H9 (cell line): ENCODE measurements around the gene MEN1. TPM values are rescaled to one million over a fixed set of nuclear protein-coding genes. Genes with fewer than 3 reads are reported as not detected.

Source experiments
- DNase-seq: peaks from one replicate; pipeline ENCODE4 v3.0.0-alpha.2; 2017
- H2AFZ ChIP-seq: one replicate; pipeline ENCODE4 v1.6.1; 2013; ENCODE audit warnings: mild to moderate bottlenecking, low read length, control low read depth, moderate library complexity
- H2AK5ac ChIP-seq: 2 replicates; pipeline ENCODE4 v1.6.1; 2013; ENCODE audit warnings: low read length, control low read depth, mixed read lengths; ENCODE audit not compliant: insufficient read length
- H2BK120ac ChIP-seq: one replicate; pipeline ENCODE4 v1.6.1; 2013; ENCODE audit warnings: low read depth, mild to moderate bottlenecking, low read length, control low read depth, inconsistent platforms; ENCODE audit not compliant: poor library complexity, severe bottlenecking
- H2BK12ac ChIP-seq: 2 replicates; pipeline ENCODE4 v1.6.1; 2013; ENCODE audit warnings: low read length, control low read depth, mixed read lengths, low read depth; ENCODE audit not compliant: insufficient read length
- H2BK15ac ChIP-seq: 2 replicates; pipeline ENCODE4 v1.6.1; 2013; ENCODE audit warnings: low read depth, low read length, control low read depth
- H2BK20ac ChIP-seq: one replicate; pipeline ENCODE4 v1.6.1; 2013; ENCODE audit warnings: low read depth, mild to moderate bottlenecking, low read length, control low read depth, inconsistent platforms; ENCODE audit not compliant: poor library complexity, severe bottlenecking
- H2BK5ac ChIP-seq: 2 replicates; pipeline ENCODE4 v1.6.1; 2013; ENCODE audit warnings: low read length, control low read depth, mixed read lengths; ENCODE audit not compliant: insufficient read length
- H3K14ac ChIP-seq: 2 replicates; pipeline ENCODE4 v1.6.1; 2013; ENCODE audit warnings: low read length, control low read depth; ENCODE audit not compliant: insufficient read depth
- H3K18ac ChIP-seq: 2 replicates; pipeline ENCODE4 v1.6.1; 2013; ENCODE audit warnings: low read depth, mild to moderate bottlenecking, mixed read lengths, low read length, control low read depth; ENCODE audit not compliant: insufficient read length
- H3K23ac ChIP-seq: 2 replicates; pipeline ENCODE4 v1.6.1; 2013; ENCODE audit warnings: low read length, control low read depth, mixed read lengths, low read depth; ENCODE audit not compliant: insufficient read length
- H3K23me2 ChIP-seq: 2 replicates; pipeline ENCODE4 v1.6.1; 2013; ENCODE audit warnings: low read depth, mild to moderate bottlenecking, mixed read lengths, low read length, control low read depth; ENCODE audit not compliant: insufficient read length, poor library complexity, severe bottlenecking
- H3K27ac ChIP-seq: 2 replicates; pipeline ENCODE4 v1.5.1; 2013; ENCODE audit warnings: low read length, control low read depth, mixed read lengths, low read depth; ENCODE audit not compliant: insufficient read length
- H3K27me3 ChIP-seq: 2 replicates; pipeline ENCODE4 v1.6.1; 2013; ENCODE audit warnings: low read length, control low read depth, inconsistent platforms; ENCODE audit not compliant: insufficient read depth
- H3K4ac ChIP-seq: 2 replicates; pipeline ENCODE4 v1.6.1; 2013; ENCODE audit warnings: low read depth, mild to moderate bottlenecking, control low read depth, inconsistent platforms, low read length, moderate library complexity
- H3K4me1 ChIP-seq: 2 replicates; pipeline ENCODE4 v1.6.1; 2013; ENCODE audit warnings: low read length, control low read depth, inconsistent platforms; ENCODE audit not compliant: insufficient read depth
- H3K4me2 ChIP-seq: 2 replicates; pipeline ENCODE4 v1.6.1; 2013; ENCODE audit warnings: low read length, control low read depth, mixed read lengths; ENCODE audit not compliant: insufficient read length, insufficient read depth
- H3K56ac ChIP-seq: 2 replicates; pipeline ENCODE4 v1.6.1; 2013; ENCODE audit warnings: low read depth, mild to moderate bottlenecking, mixed read lengths, low read length, control low read depth; ENCODE audit not compliant: insufficient read length
- H3K79me1 ChIP-seq: 2 replicates; pipeline ENCODE4 v1.6.1; 2013; ENCODE audit warnings: low read depth, mild to moderate bottlenecking, moderate library complexity, low read length, control low read depth, inconsistent platforms; ENCODE audit not compliant: insufficient read depth, poor library complexity, severe bottlenecking
- H3K79me2 ChIP-seq: 2 replicates; pipeline ENCODE4 v1.6.1; 2013; ENCODE audit warnings: low read length, control low read depth, inconsistent platforms; ENCODE audit not compliant: insufficient read depth
- H3K9ac ChIP-seq: 2 replicates; pipeline ENCODE4 v1.6.1; 2013; ENCODE audit warnings: low read length, control low read depth, mixed read lengths; ENCODE audit not compliant: insufficient read length; ENCODE audit errors: extremely low read depth
- H3K9me3 ChIP-seq: one replicate; pipeline ENCODE4 v1.6.1; 2013; ENCODE audit warnings: low read depth, low read length, inconsistent platforms; ENCODE audit not compliant: control insufficient read depth
- H3T11ph ChIP-seq: one replicate; pipeline ENCODE4 v1.6.1; 2013; ENCODE audit warnings: mild to moderate bottlenecking, low read length, control low read depth, inconsistent platforms
- H4K20me1 ChIP-seq: one replicate; pipeline ENCODE4 v1.6.1; 2013; ENCODE audit not compliant: control insufficient read depth, insufficient read length, insufficient read depth
- H4K5ac ChIP-seq: 2 replicates; pipeline ENCODE4 v1.6.1; 2013; ENCODE audit warnings: low read depth, mild to moderate bottlenecking, mixed read lengths, low read length, control low read depth; ENCODE audit not compliant: insufficient read length
- H4K8ac ChIP-seq: replicated peaks from 2 replicates; pipeline ENCODE4 v1.6.1; 2013; ENCODE audit warnings: low read length, control low read depth, mixed read lengths, low read depth; ENCODE audit not compliant: insufficient read length
- H4K91ac ChIP-seq: 2 replicates; pipeline ENCODE4 v1.6.1; 2013; ENCODE audit warnings: low read depth, mild to moderate bottlenecking, moderate library complexity, mixed read lengths, low read length, control low read depth; ENCODE audit not compliant: insufficient read length
- H3K27ac Mint-ChIP-seq, 3 experiments: 2 replicates in 2 of 3; 3 replicates in 1 of 3; pipeline ENCODE4 v1.8.0; 2020 to 2021; ENCODE audit warnings: mixed read lengths in 3 of 3, mild to moderate bottlenecking in 1 of 3, moderate library complexity in 1 of 3
- H3K27me3 Mint-ChIP-seq: 2 replicates; pipeline ENCODE4 v1.8.0; 2021; ENCODE audit warnings: low read depth, mild to moderate bottlenecking, moderate library complexity, mixed read lengths
- H3K36me3 Mint-ChIP-seq, 3 experiments: 2 replicates in 2 of 3; 3 replicates in 1 of 3; pipeline ENCODE4 v1.8.0; 2020 to 2021; ENCODE audit warnings: low read depth in 3 of 3, mixed read lengths in 3 of 3; ENCODE audit not compliant: insufficient read depth in 1 of 3
- H3K4me1 Mint-ChIP-seq, 2 experiments: 2 replicates each; pipeline ENCODE4 v1.8.0; 2020; ENCODE audit warnings: mixed read lengths in 2 of 2
- H3K4me3 Mint-ChIP-seq, 2 experiments: 2 replicates in 1 of 2; 3 replicates in 1 of 2; pipeline ENCODE4 v1.8.0; 2020 to 2021; ENCODE audit warnings: mild to moderate bottlenecking in 2 of 2, mixed read lengths in 2 of 2, moderate library complexity in 1 of 2
- H3K9me3 Mint-ChIP-seq, 2 experiments: 2 replicates in 1 of 2; 3 replicates in 1 of 2; pipeline ENCODE4 v1.8.0; 2020; ENCODE audit warnings: mild to moderate bottlenecking in 2 of 2, mixed read lengths in 2 of 2, moderate library complexity in 1 of 2
- CTCF ChIP-seq: fragments of 200-600 bp; sonication (generic); conservative IDR thresholded peaks from 3 replicates; pipeline ENCODE4 v1.8.0; 2021; ENCODE audit warnings: antibody characterized with exemption, mild to moderate bottlenecking
- WGBS: extraction: QIAGEN DNeasy Blood & Tissue Kit; methylation state at CpG from one replicate; pipeline ENCODE4 v1.1.7; 2013; ENCODE audit warnings: missing lambda C conversion rate, low lambda C conversion rate, mixed read lengths; ENCODE audit not compliant: insufficient read length; ENCODE audit errors: extremely low coverage; 5-methylcytosine and 5-hydroxymethylcytosine counted together
- total RNA-seq: library from RNA; stranded (reverse); gene quantifications from 2 replicates; pipeline ENCODE4 v1.2.1, GENCODE V29; 2021

MEN1 gene
- total RNA-seq, 1 experiment from 2014 or later, result 49.9 TPM

GRCh38 chr11:64829536-64830251 is 19.3 kb upstream of the MEN1 start:
- Histone ChIP-seq H4K91ac (no peak overlapping the region), H3K9ac (no peak overlapping the region), H3K56ac (no peak overlapping the region), H2BK15ac (no peak overlapping the region), H3K79me1 (no peaks in the 10 kb centered on the region), H2BK120ac (no peak overlapping the region), H3K23me2 (no peaks in the 10 kb centered on the region), H3K23ac (no peak overlapping the region), H3K79me2 (no peaks in the 10 kb centered on the region), H2AK5ac (no peak overlapping the region), H3K4ac (no peak overlapping the region), H2BK5ac (no peak overlapping the region), H4K5ac (no peak overlapping the region), H3K18ac (no peak overlapping the region), H3K4me1 (no peaks in the 10 kb centered on the region), H3K9me3 (no peaks in the 10 kb centered on the region), H3T11ph (no peak overlapping the region), H3K4me2 (no peak overlapping the region), H3K27me3 (no peaks in the 10 kb centered on the region), H3K14ac (no peak overlapping the region), H2BK12ac (no peak overlapping the region), H4K8ac (no peak overlapping the region), H2BK20ac (no peak overlapping the region), H4K20me1 (no peaks in the 10 kb centered on the region), H3K27ac (no peak overlapping the region), H2AFZ (no peak overlapping the region)
- Mint-ChIP-seq H3K4me1 (no peaks in the 10 kb centered on the region), H3K36me3 (peaks cover 0 to 57% (median 28%) of the 10 kb centered on the region in 3 experiments; a peak in 5 of 7 replicates), H3K27me3 (no peaks in the 10 kb centered on the region), H3K9me3 (no peaks in the 10 kb centered on the region), H3K27ac (no peak overlapping the region), H3K4me3 (no peak overlapping the region)
- no CpG with 5 or more reads among the region's 43 CpGs for WGBS
- TF ChIP-seq CTCF, result no peak
- no peak for DNase-seq
